GM20000 (cell line): ENCODE results near the gene PIK3C3.
"Not testable (repeated sequence)": the region's sequence is repeated elsewhere in the genome, so short reads cannot be mapped to it uniquely, and the experiment has no call there.

ENCODE experiments used
- DNase-seq: peaks from one replicate; pipeline ENCODE4 v3.0.0; 2012; ENCODE audit warnings: low spot score
- TF ChIP-seq, protein P1 (sequence below): IDR thresholded peaks from 2 replicates; pipeline ENCODE4 v1.5.1; 2012; ENCODE audit warnings: mild to moderate bottlenecking, control low read depth; ENCODE audit errors: extremely low read depth, missing control alignments

The PIK3C3 gene

DNA sequence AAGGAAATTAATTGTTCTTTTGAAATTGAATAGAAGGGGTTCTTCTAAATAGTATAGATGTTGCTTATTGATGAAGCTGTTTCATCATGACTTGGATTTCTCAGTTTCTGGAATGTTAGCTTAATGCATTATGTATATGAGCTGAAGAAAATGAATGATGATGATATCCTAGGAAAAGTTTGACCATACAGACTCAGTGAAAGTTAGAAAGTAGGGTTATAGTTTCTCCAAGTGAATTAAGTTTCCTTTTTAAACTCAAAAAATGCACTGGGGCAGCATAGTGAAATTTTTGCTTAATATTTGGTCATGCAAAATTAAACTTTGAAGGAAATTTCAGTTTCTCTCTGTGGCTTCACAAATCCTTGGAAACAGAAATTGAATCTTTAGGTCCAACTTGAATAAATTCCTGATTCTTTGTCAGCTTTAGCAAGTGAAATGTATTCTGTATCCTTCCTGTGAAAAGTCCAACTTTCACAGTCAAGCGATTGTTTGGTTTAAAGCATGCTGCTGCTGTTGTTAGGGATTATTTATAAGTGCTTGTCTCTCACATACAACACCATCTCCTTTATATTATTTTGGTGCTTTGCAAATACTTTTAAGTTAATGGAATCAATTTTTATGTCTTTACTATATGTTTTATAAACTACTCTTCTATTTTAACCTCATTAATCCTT, 78.2 kb downstream of the PIK3C3 start:
- no peak for DNase-seq
- TF ChIP-seq, protein P1, sequence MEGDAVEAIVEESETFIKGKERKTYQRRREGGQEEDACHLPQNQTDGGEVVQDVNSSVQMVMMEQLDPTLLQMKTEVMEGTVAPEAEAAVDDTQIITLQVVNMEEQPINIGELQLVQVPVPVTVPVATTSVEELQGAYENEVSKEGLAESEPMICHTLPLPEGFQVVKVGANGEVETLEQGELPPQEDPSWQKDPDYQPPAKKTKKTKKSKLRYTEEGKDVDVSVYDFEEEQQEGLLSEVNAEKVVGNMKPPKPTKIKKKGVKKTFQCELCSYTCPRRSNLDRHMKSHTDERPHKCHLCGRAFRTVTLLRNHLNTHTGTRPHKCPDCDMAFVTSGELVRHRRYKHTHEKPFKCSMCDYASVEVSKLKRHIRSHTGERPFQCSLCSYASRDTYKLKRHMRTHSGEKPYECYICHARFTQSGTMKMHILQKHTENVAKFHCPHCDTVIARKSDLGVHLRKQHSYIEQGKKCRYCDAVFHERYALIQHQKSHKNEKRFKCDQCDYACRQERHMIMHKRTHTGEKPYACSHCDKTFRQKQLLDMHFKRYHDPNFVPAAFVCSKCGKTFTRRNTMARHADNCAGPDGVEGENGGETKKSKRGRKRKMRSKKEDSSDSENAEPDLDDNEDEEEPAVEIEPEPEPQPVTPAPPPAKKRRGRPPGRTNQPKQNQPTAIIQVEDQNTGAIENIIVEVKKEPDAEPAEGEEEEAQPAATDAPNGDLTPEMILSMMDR = no peak

DNA sequence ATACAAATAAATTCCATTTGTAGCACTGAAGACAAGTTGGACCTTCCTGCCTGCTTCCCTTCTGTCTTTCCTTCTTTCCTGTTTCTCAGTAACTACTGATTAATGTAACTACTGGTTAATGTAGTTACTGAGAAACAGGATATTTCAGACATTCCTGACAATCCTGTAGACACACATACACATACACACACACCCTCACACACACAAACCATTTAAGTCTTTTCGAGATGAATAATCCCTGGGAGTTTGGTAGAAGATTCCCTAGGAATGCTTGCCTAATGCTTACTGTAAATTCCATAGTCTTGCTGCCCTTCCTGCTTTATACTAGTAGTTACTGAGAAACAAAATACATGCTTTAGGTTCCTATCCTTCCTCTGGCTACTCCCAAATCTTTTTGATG, 83.9 kb downstream of the PIK3C3 start:
- DNase-seq = no peak
- TF ChIP-seq, protein P1 = no peak

DNA sequence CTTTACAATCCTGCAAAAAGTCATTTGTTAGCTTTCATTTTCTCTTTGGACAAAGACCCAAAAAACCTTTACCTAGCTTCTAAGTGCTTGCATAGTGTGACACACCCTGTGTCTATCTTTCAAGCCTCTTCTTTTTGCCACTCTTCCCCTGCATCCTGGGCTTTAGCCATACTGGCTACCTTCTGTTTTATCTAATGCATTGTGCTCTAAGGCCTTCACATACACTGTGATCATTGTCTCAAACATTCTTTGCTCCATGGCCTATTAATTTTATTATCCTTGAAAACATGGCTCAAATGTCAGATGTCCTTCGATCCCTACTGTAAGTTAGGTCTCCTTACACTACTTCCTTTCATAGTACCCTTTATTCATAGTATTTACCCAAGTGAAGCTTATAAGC, 84.4 kb downstream of the PIK3C3 start:
- no peak for DNase-seq
- TF ChIP-seq, protein P1 = no peak

DNA sequence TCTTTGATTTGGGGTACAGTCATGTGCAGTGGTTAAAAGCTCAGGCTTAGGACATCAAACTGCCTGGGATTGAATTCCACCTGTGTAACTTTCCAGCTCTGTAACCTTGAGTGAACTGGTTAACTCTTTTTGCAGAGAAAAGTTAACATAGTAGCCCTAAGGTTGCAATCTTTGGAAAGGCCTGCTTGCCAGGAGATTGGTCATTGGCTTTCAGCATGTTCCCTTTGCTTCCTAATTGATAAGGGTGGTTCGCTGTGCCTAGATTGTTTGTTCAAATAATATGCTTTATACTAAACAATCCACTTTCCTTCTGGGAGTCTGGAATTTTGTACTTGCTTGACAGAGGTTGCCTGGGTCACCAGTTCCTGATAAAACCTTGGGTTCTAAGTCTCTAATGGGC, 86.8 kb downstream of the PIK3C3 start:
- TF ChIP-seq, protein P1 = no peak
- DNase-seq = no peak

DNA sequence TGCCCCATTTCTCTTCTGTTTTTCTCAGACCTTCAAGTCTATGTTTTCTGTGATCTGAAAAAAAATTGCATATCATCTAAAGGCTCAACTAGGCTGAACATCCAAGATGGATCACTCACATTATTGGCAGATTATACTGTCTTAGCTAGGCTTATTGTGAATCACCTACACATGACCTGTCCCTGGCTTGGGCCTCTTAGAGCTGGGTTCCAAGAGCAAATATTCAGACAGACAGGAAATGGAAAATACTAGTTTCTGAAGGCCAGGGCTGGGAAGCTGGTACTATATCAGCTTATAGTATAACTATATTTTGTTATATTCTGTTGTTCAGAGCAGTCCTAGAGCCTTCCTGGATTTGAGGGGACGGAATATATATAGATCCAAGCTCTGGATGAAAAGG, 90.3 kb downstream of the PIK3C3 start:
- TF ChIP-seq, protein P1 = no peak
- DNase-seq = no peak

DNA sequence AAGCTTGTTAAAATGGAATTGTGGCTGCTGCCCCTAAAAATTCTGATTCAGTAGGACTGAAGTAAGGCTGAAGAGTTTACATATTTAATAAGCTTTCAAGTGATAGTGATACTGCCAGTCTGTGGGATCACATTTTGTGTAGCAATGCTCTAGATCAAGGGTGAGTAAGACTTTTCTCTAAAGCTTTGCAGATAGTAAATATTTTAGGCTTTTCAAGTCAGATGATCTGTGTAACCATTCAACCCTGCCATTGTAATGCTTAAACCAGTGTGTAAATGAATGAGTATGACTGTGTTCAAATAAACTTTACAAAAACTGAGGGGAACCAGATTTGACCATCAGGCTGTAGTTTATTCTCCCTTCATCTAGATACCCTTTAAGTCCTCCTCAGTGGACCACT, 92.7 kb downstream of the PIK3C3 start:
- TF ChIP-seq, protein P1 = no peak
- DNase-seq = no peak

DNA sequence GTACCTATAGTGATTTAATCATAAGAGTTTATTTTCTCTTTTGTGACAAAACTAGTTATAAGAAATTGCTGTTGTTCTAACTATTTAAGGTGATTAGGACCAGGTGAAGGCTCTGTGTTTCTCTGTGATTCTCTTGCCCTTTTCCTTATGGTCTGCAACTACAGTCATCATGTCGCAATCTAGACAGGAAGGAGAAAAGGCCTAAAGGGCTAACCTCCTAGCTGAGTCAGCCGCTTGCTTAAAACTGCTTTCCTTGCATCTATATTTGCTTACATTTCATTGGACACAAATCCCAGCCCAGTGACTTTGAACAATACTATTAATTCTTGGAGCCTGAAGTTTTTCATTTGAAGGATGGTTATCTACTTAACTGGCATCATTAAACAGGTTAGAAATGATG, 93.1 kb downstream of the PIK3C3 start:
- TF ChIP-seq, protein P1 = no peak
- no peak for DNase-seq

DNA sequence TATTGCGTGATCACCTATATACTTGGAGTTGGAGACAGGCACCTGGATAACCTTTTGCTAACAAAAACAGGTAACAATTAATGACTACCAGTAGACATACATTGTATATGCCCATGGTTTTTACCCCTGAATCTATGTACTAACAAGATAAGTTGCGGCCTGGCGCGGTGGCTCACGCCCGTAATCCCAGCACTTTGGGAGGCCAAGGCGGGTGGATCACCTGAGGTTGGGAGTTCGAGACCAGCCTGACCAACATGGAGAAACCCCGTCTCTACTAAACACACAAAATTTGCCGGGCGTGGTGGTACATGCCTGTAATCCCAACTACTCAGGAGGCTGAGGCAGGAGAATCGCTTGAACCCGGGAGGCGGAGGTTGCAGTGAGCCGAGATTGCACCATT, 94.5 kb downstream of the PIK3C3 start:
- not testable (repeated sequence) for DNase-seq
